Upper lobe of left lung (tissue), 4 donors: ENCODE results near the gene RASGRP4.

ENCODE experiments used
- POLR2A ChIP-seq, 4 donors: fragments of 450-650 bp; IDR thresholded peaks; one replicate each; pipeline ENCODE4 v1.5.1; 2016 to 2017; ENCODE audit warnings: antibody characterized with exemption in 4 of 4, mild to moderate bottlenecking in 2 of 4
- TF ChIP-seq, protein P1 (sequence below), 6 experiments: fragments of 450-650 bp in 4 of 6; fragments of 200-600 bp in 2 of 6; sonication (generic) in 2 of 6; IDR thresholded peaks; one replicate each; pipeline ENCODE4 v1.5.1; 2016 to 2019; ENCODE audit warnings: antibody characterized with exemption in 6 of 6

DNA sequence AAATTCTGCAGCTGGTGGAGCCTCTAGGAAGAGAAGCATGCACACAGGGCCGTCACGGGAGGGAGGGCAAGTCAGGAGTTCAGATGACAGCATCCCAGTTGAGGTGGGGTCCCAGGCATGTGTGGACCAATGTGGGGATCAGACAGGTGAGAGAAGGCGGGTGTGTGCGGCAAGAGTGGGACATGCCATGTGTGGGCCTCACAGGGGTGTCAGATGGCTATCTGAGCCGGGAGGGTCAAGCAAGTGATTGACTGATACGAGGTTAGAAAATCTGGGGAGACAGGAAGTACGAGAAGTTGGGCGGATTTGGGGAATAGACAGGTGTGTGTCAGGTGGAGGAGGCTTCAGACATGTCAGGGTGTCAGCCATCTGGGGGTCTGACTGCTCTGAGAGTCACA, 8.9 kb downstream of the RASGRP4 start:
- TF ChIP-seq, protein P1, sequence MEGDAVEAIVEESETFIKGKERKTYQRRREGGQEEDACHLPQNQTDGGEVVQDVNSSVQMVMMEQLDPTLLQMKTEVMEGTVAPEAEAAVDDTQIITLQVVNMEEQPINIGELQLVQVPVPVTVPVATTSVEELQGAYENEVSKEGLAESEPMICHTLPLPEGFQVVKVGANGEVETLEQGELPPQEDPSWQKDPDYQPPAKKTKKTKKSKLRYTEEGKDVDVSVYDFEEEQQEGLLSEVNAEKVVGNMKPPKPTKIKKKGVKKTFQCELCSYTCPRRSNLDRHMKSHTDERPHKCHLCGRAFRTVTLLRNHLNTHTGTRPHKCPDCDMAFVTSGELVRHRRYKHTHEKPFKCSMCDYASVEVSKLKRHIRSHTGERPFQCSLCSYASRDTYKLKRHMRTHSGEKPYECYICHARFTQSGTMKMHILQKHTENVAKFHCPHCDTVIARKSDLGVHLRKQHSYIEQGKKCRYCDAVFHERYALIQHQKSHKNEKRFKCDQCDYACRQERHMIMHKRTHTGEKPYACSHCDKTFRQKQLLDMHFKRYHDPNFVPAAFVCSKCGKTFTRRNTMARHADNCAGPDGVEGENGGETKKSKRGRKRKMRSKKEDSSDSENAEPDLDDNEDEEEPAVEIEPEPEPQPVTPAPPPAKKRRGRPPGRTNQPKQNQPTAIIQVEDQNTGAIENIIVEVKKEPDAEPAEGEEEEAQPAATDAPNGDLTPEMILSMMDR (IDR thresholded peaks at IDR 0.05), result no peak
- TF ChIP-seq POLR2A (IDR thresholded peaks at IDR 0.05), result no peak
